ENCODE results near the gene TPR. TPM values are rescaled to one million over a fixed set of nuclear protein-coding genes. Genes with fewer than 3 reads are reported as not detected.
"Not testable (repeated sequence)": the region's sequence is repeated elsewhere in the genome, so short reads cannot be mapped to it uniquely, and the experiment has no call there.

Gene TPR
- total RNA-seq, 4 donors from 2014 or later = 57.5 to 99.7 (median 81.0) TPM

DNA sequence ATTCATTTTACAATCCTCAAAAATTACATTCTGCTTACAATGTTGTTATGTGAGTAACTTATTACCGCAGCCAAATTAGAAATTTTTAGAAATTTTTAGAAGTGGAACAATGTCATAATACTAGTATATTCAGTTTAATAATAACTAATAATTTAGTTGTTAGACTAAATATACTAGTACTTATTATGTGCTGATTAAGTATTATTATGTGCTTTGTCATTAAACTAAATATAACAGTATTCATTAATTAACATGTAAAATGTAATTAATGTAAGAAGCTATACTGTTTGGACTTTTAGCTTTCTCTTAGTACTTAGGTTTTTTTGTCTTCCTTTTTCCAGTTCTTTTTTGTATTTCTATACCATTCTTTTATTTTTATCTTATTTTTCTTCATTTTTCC is 15.9 kb upstream of the TPR start:
- Histone ChIP-seq H3K27ac (no peak overlapping the region), H3K27me3 (no peaks in the 10 kb centered on the region), H3K36me3 (peaks cover 0 to 78% (median 31%) of the 10 kb centered on the region in 4 donors), H3K4me1 (no peaks in the 10 kb centered on the region), H3K4me3 (no peak overlapping the region), H3K9me3 (no peaks in the 10 kb centered on the region)
- 100% methylated on average over 1 of the region's 1 CpG for WGBS, 2 donors (ENCODE audit: low coverage in 1 of 2)
- in situ Hi-C loops (cut with MboI; ENCODE audit: low pct_ligation_motif_present in 1 of 4, low pct_unique_long_range_greater_than_20kb in 1 of 4, low sequenced_read_pairs in 3 of 4) = no loop called here
- intact Hi-C loops (cut with DNase I; ENCODE audit: low total_unique reads) = no loop called here
- DNase-seq = no peak
- TF ChIP-seq POLR2AphosphoS5 (IDR thresholded peaks at IDR 0.05) = no peak
- TF ChIP-seq, protein P1, sequence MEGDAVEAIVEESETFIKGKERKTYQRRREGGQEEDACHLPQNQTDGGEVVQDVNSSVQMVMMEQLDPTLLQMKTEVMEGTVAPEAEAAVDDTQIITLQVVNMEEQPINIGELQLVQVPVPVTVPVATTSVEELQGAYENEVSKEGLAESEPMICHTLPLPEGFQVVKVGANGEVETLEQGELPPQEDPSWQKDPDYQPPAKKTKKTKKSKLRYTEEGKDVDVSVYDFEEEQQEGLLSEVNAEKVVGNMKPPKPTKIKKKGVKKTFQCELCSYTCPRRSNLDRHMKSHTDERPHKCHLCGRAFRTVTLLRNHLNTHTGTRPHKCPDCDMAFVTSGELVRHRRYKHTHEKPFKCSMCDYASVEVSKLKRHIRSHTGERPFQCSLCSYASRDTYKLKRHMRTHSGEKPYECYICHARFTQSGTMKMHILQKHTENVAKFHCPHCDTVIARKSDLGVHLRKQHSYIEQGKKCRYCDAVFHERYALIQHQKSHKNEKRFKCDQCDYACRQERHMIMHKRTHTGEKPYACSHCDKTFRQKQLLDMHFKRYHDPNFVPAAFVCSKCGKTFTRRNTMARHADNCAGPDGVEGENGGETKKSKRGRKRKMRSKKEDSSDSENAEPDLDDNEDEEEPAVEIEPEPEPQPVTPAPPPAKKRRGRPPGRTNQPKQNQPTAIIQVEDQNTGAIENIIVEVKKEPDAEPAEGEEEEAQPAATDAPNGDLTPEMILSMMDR (IDR thresholded peaks at IDR 0.05) = no peak
- TF ChIP-seq EP300 (IDR thresholded peaks at IDR 0.05; ENCODE audit: low read depth) = no peak
- no peak for TF ChIP-seq POLR2A (IDR thresholded peaks at IDR 0.05)

DNA sequence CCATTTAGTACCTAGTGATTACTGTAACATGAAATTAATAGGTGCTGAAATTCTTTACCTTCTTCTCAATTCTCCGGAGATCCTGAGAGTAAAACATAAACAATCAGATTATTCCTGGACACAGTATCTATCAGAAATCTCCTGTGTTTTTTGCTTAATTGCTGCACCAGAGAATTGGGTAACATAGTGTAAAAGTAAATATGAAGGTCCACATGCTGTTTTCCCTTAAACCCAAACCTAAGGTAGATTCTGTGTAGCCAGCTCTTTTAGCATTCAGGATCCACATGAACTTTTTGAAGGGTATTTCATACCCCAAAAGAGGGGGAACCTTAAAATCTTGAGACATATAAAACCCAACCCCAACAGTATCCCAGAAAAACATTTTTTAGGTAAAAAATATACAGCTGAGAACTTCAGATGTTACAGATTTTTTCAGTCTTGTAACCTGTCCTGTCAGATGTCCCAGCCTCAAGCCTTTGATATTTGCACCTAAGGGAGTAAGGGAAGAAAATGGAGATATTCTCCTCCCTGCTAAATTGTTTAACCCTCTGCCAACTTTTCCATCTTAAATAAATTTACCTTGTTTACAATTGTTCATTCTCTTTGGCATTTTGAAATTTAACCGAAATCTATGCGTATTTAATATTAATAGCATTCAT is 11.8 kb upstream of the TPR start:
- DNase-seq = no peak
- in situ Hi-C loops (cut with MboI; ENCODE audit: low pct_ligation_motif_present in 1 of 4, low pct_unique_long_range_greater_than_20kb in 1 of 4, low sequenced_read_pairs in 3 of 4) (no loop called here), intact Hi-C loops (cut with DNase I; ENCODE audit: low total_unique reads) (no loop called here)
- H3K27me3 ChIP-seq = no peaks in the 10 kb centered on the region
- H3K9me3 ChIP-seq = no peaks in the 10 kb centered on the region
- H3K4me1 ChIP-seq = no peaks in the 10 kb centered on the region
- no peak overlapping the region for H3K4me3 ChIP-seq
- WGBS, 2 donors (ENCODE audit: low coverage in 1 of 2) = 93 to 97% methylated on average over 3 of the region's 3 CpGs
- peaks cover 0 to 83% (median 20%) of the 10 kb centered on the region in 4 donors for H3K36me3 ChIP-seq
- TF ChIP-seq, protein P1 (IDR thresholded peaks at IDR 0.05) = no peak
- no peak for TF ChIP-seq POLR2AphosphoS5 (IDR thresholded peaks at IDR 0.05)
- TF ChIP-seq EP300 (IDR thresholded peaks at IDR 0.05; ENCODE audit: low read depth) = no peak
- TF ChIP-seq POLR2A (IDR thresholded peaks at IDR 0.05) = no peak
- no peak overlapping the region for H3K27ac ChIP-seq

DNA sequence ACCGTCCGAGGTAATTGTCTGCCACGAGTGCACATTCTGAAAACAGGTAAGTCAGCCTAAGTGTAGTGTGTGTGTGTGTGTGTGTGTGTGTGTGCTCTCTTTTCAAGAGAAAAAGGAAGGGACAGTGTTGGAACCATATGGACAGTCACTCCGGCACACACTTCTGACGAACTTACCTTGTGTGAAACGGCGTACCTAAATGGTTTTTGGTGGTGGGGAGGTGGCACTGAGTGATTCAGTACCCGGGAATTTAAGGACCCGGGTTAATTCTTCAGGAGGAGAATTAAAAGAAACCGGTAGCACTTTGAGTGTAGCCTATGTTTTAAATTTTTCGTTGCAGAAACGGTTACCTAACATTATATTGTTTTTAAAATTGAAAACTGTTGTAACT is 871 bp upstream of the TPR start:
- Histone ChIP-seq H3K4me1 (peaks cover 14 to 28% (median 20%) of the 10 kb centered on the region in 4 donors), H3K4me3 (peak overlapping the region; percentile 60 to 99 (median 94)), H3K36me3 (peaks cover 0 to 20% (median 5%) of the 10 kb centered on the region in 4 donors), H3K27me3 (no peaks in the 10 kb centered on the region), H3K9me3 (no peaks in the 10 kb centered on the region), H3K27ac (peak overlapping the region; percentile 92 to 99 (median 96))
- in situ Hi-C loops (cut with MboI; ENCODE audit: low pct_ligation_motif_present in 1 of 4, low pct_unique_long_range_greater_than_20kb in 1 of 4, low sequenced_read_pairs in 3 of 4) = no loop called here
- no peak for DNase-seq
- TF ChIP-seq POLR2A (IDR thresholded peaks at IDR 0.05) (peak; percentile 45), POLR2AphosphoS5 (IDR thresholded peaks at IDR 0.05) (no peak), EP300 (IDR thresholded peaks at IDR 0.05; ENCODE audit: low read depth) (no peak)
- TF ChIP-seq, protein P1 (IDR thresholded peaks at IDR 0.05) = no peak
- WGBS, 2 donors (ENCODE audit: low coverage in 1 of 2) = 0% methylated on average over 11 to 12 of the region's 12 CpGs
- intact Hi-C loops (cut with DNase I; ENCODE audit: low total_unique reads) = no loop called here

DNA sequence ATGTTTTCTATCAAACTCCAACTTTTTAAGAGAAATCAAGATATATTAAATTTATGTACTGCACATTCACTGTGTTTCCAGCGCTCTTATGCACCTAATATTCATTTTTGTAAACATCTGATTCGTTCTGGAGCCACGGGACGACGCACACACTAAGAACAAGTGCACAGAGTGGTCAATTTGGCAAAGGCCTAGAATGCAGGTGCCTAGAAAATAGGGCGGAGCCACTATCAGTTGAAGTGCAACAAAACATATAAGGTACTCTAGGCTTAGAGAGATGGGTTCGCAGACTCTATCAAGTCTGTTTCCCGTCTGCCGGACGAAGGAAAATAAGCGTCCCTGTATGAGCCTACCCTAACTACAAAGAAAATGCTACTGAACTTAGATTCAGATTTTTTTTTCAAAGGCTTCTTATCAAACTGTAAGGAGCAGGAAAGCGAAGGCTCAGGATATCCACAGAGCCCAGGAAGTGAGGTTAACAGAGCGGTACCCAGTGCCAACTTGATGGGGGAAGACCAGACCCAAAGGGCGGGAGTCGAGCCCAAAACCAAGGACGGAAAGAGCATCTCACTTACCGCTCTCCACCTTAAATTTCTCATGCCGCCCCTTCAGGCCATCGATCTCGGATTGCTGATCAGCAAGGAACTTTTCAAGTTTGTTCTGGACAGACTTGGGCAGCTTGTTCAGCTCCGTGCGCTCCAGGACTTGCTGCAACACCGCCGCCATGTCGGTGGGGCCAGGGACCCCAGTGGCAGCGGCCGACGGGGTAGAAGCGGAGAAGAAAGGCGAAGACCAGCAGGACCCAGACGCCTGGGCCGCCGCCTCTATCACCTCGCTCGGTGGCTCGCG is 526 bp downstream of the TPR start:
- Histone ChIP-seq H3K9me3 (no peaks in the 10 kb centered on the region), H3K36me3 (peaks cover 0 to 28% (median 10%) of the 10 kb centered on the region in 4 donors), H3K27me3 (no peaks in the 10 kb centered on the region), H3K4me1 (peaks cover 14 to 28% (median 20%) of the 10 kb centered on the region in 4 donors), H3K27ac (peak overlapping the region; percentile 92 to 99 (median 96)), H3K4me3 (peak overlapping the region; percentile 66 to 99 (median 94))
- 0% methylated on average over 8 to 37 of the region's 37 CpGs for WGBS, 2 donors (ENCODE audit: low coverage in 1 of 2)
- in situ Hi-C loops (cut with MboI; ENCODE audit: low pct_ligation_motif_present in 1 of 4, low pct_unique_long_range_greater_than_20kb in 1 of 4, low sequenced_read_pairs in 3 of 4) = loop anchor here in 2 of 4 donors (25.0 kb wide), 1 partner anchor 1662 kb away; no protein-coding TSS in a partner anchor
- DNase-seq = peak; percentile 34
- TF ChIP-seq, protein P1 (IDR thresholded peaks at IDR 0.05) = no peak
- TF ChIP-seq POLR2A (IDR thresholded peaks at IDR 0.05) = no peak
- intact Hi-C loops (cut with DNase I; ENCODE audit: low total_unique reads) = no loop called here

DNA sequence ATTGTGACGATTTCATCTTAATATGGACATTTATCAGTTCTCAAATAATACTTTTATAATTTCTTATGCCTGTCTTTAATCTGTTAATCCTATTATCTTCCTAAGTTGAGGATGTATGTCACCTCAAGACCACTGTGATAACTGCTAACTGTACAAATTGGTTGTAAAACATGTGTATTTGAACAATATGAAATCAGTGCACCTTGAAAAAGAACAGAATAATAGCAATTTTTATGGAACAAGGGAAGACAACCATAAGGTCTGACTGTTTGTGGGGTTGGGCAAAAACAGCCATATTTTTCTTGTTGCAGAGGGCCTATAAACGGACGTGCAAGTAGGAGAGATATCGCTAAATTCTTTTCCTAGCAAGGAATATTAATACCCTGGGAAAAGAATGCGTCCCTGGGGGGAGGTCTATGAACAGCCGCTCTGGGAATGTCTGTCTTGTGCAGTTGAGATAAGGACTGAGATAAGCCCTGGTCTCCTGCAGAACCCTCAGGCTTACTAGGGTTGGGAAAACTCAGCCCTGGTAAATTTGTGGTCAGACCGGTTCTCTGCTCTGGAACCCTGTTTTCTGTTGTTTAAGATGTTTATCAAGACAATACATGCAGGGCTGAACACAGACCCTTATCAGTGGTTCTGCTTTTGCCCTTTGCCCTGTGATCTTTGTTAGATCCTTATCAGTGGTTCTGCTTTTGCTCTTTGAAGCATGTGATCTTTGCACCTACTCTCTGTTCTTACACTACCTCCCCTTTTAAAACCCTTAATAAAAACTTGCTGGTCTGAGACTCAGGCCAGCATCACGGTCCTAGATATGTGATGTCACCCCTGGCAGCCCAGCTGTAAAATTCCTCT is 27.0 kb downstream of the TPR start:
- H3K4me1 ChIP-seq; H3K9me3 ChIP-seq; H3K27me3 ChIP-seq; H3K4me3 ChIP-seq; intact Hi-C loops (cut with DNase I; ENCODE audit: low total_unique reads); DNase-seq; H3K27ac ChIP-seq: not testable (repeated sequence)
- H3K36me3 ChIP-seq = peaks cover 0 to 93% (median 47%) of the 10 kb centered on the region in 4 donors
- WGBS, 2 donors (ENCODE audit: low coverage in 1 of 2) = 91 to 97% methylated on average over 6 to 8 of the region's 8 CpGs
- in situ Hi-C loops (cut with MboI; ENCODE audit: low pct_ligation_motif_present in 1 of 4, low pct_unique_long_range_greater_than_20kb in 1 of 4, low sequenced_read_pairs in 3 of 4) = loop anchor here in 2 of 4 donors (25.0 kb wide), 2 partner anchors 1211 to 1636 kb away; no protein-coding TSS in a partner anchor
